Suprapubic skin (tissue), 4 donors: ENCODE results near the gene NUDT4. TPM values are rescaled to one million over a fixed set of nuclear protein-coding genes. Genes with fewer than 3 reads are reported as not detected.

ENCODE experiments used
- DNase-seq, 2 donors: peaks; one replicate each; pipeline ENCODE4 v3.0.0-alpha.2; 2019; ENCODE audit warnings: low spot score in 2 of 2
- H3K27ac ChIP-seq: fragments of 200-600 bp; sonication (generic); one replicate; pipeline ENCODE4 v1.5.1; 2019
- H3K27me3 ChIP-seq: fragments of 200-600 bp; sonication (generic); one replicate; pipeline ENCODE4 v1.5.1; 2019
- H3K36me3 ChIP-seq: fragments of 200-600 bp; sonication (generic); one replicate; pipeline ENCODE4 v1.5.1; 2019
- H3K4me1 ChIP-seq: fragments of 200-600 bp; sonication (generic); one replicate; pipeline ENCODE4 v1.5.1; 2019
- H3K4me3 ChIP-seq: fragments of 200-600 bp; sonication (generic); one replicate; pipeline ENCODE4 v1.5.1; 2019; ENCODE audit warnings: mild to moderate bottlenecking
- H3K9me3 ChIP-seq: fragments of 200-600 bp; sonication (generic); one replicate; pipeline ENCODE4 v1.5.1; 2019
- EP300 ChIP-seq: sonication (generic); formaldehyde crosslinking; IDR thresholded peaks from one replicate; pipeline ENCODE4 v1.6.1; 2017; ENCODE audit warnings: antibody characterized with exemption
- POLR2A ChIP-seq, 2 donors: fragments of 450-650 bp; IDR thresholded peaks; one replicate each; pipeline ENCODE4 v1.6.1; 2017; ENCODE audit warnings: antibody characterized with exemption in 2 of 2, mild to moderate bottlenecking in 2 of 2, moderate library complexity in 2 of 2
- POLR2AphosphoS5 ChIP-seq, 3 donors: sonication (generic); formaldehyde crosslinking; IDR thresholded peaks; one replicate each; pipeline ENCODE4 v1.6.1; 2017; ENCODE audit warnings: antibody characterized with exemption in 3 of 3
- WGBS: methylation state at CpG from one replicate; pipeline ENCODE4 v1.1.5; 2018; 5-methylcytosine and 5-hydroxymethylcytosine counted together
- total RNA-seq, 4 donors: library from RNA; depleted of rRNA; stranded (reverse); fragments of >200 nt; gene quantifications; one replicate each; pipeline ENCODE4 v1.1.0, GENCODE V29; 2016
- TF ChIP-seq, protein P1 (sequence below), 2 donors: fragments of 200-600 bp in 1 of 2; fragments of 450-650 bp in 1 of 2; sonication (generic) in 1 of 2; IDR thresholded peaks; one replicate each; pipeline ENCODE4 v1.5.1; 2016 to 2019; ENCODE audit warnings: antibody characterized with exemption in 2 of 2, mild to moderate bottlenecking in 1 of 2, moderate library complexity in 1 of 2

NUDT4 gene
- total RNA-seq, 4 donors from 2014 or later, result 27.1 to 46.7 (median 34.5) TPM

GRCh38 chr12:93425736-93426411, 48.1 kb downstream of the NUDT4 start:
- H3K4me1 ChIP-seq, result peaks cover 50% of the 10 kb centered on the region
- TF ChIP-seq EP300 (no peak), POLR2AphosphoS5 (IDR thresholded peaks at IDR 0.05) (no peak), POLR2A (IDR thresholded peaks at IDR 0.05) (no peak)
- TF ChIP-seq, protein P1, sequence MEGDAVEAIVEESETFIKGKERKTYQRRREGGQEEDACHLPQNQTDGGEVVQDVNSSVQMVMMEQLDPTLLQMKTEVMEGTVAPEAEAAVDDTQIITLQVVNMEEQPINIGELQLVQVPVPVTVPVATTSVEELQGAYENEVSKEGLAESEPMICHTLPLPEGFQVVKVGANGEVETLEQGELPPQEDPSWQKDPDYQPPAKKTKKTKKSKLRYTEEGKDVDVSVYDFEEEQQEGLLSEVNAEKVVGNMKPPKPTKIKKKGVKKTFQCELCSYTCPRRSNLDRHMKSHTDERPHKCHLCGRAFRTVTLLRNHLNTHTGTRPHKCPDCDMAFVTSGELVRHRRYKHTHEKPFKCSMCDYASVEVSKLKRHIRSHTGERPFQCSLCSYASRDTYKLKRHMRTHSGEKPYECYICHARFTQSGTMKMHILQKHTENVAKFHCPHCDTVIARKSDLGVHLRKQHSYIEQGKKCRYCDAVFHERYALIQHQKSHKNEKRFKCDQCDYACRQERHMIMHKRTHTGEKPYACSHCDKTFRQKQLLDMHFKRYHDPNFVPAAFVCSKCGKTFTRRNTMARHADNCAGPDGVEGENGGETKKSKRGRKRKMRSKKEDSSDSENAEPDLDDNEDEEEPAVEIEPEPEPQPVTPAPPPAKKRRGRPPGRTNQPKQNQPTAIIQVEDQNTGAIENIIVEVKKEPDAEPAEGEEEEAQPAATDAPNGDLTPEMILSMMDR (IDR thresholded peaks at IDR 0.05), result no peak
- H3K27me3 ChIP-seq, result no peaks in the 10 kb centered on the region
- DNase-seq, result no peak
- 51% methylated on average over 8 of the region's 8 CpGs for WGBS
- H3K27ac ChIP-seq, result no peak overlapping the region
- no peak overlapping the region for H3K4me3 ChIP-seq
- no peaks in the 10 kb centered on the region for H3K36me3 ChIP-seq
- no peaks in the 10 kb centered on the region for H3K9me3 ChIP-seq

DNA sequence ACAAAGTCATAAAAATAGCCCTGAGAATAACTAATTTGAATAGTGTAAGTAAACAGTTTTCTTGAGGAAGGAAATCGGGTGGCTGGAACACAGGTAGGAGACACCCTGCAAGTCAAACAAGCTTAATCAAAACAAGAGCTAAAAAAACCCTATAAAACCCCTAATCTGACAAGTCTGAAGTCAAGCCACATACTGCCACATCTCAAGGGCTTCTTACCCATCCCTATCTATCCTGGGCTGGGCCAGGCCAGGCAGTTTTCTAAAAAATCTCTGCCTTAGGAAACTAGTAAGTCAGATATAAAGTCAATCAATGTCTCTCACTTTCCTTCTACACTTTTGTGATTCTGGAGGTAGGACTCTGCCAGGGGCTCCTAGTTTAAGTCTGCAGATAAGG, 48.7 kb downstream of the NUDT4 start:
- TF ChIP-seq, protein P1 (IDR thresholded peaks at IDR 0.05), result no peak
- no peak for TF ChIP-seq POLR2AphosphoS5 (IDR thresholded peaks at IDR 0.05)
- 24% methylated on average over 1 of the region's 1 CpG for whole genome bisulfite sequencing
- H3K36me3 ChIP-seq, result no peaks in the 10 kb centered on the region
- H3K27ac ChIP-seq, result no peak overlapping the region
- DNase-seq, result no peak
- peaks cover 52% of the 10 kb centered on the region for H3K4me1 ChIP-seq
- no peaks in the 10 kb centered on the region for H3K9me3 ChIP-seq
- no peaks in the 10 kb centered on the region for H3K27me3 ChIP-seq
- H3K4me3 ChIP-seq, result no peak overlapping the region

- TF ChIP-seq EP300 (no peak), POLR2A (IDR thresholded peaks at IDR 0.05) (no peak), POLR2AphosphoS5 (IDR thresholded peaks at IDR 0.05) (no peak)
- TF ChIP-seq, protein P1 (IDR thresholded peaks at IDR 0.05), result no peak
- no peak for DNase-seq
- WGBS, result 54% methylated on average over 5 of the region's 5 CpGs
- no peaks in the 10 kb centered on the region for H3K9me3 ChIP-seq
- no peaks in the 10 kb centered on the region for H3K36me3 ChIP-seq
- peaks cover 58% of the 10 kb centered on the region for H3K4me1 ChIP-seq
- H3K27ac ChIP-seq, result no peak overlapping the region
- H3K27me3 ChIP-seq, result no peaks in the 10 kb centered on the region
- H3K4me3 ChIP-seq, result no peak overlapping the region
Measured at GRCh38 chr12:93427779-93428564, 50.2 kb downstream of the NUDT4 start.

- TF ChIP-seq POLR2AphosphoS5 (IDR thresholded peaks at IDR 0.05), result no peak
- TF ChIP-seq EP300, result no peak
- TF ChIP-seq, protein P1 (IDR thresholded peaks at IDR 0.05), result no peak
- no peak for TF ChIP-seq POLR2A (IDR thresholded peaks at IDR 0.05)
- Histone ChIP-seq H3K4me1 (peaks cover 62% of the 10 kb centered on the region), H3K36me3 (no peaks in the 10 kb centered on the region), H3K27ac (no peak overlapping the region), H3K27me3 (no peaks in the 10 kb centered on the region), H3K4me3 (no peak overlapping the region), H3K9me3 (no peaks in the 10 kb centered on the region)
- DNase-seq, result no peak
- 42% methylated on average over 1 of the region's 1 CpG for WGBS
Measured at GRCh38 chr12:93429448-93429847, 51.7 kb downstream of the NUDT4 start.

- Histone ChIP-seq H3K9me3 (no peaks in the 10 kb centered on the region), H3K4me3 (no peak overlapping the region), H3K27ac (no peak overlapping the region), H3K4me1 (peaks cover 65% of the 10 kb centered on the region), H3K27me3 (no peaks in the 10 kb centered on the region), H3K36me3 (no peaks in the 10 kb centered on the region)
- WGBS, result 89% methylated on average over 1 of the region's 1 CpG
- DNase-seq, result no peak
- TF ChIP-seq POLR2A (IDR thresholded peaks at IDR 0.05) (no peak), EP300 (no peak), POLR2AphosphoS5 (IDR thresholded peaks at IDR 0.05) (no peak)
- TF ChIP-seq, protein P1 (IDR thresholded peaks at IDR 0.05), result no peak
Measured at GRCh38 chr12:93429852-93430251, 52.1 kb downstream of the NUDT4 start.
